Fibroblast of villous mesenchyme (primary cell): ENCODE measurements around the gene ABCG5. TPM values are rescaled to one million over a fixed set of nuclear protein-coding genes. Genes with fewer than 3 reads are reported as not detected.

ENCODE experiments used
- DNase-seq: peaks from one replicate; pipeline ENCODE4 v3.0.0-alpha.2; 2010; ENCODE audit warnings: low read depth
- H3K4me3 ChIP-seq: 2 replicates; pipeline ENCODE4 v1.5.1; 2011; ENCODE audit warnings: low read depth, mild to moderate bottlenecking, low read length
- total RNA-seq: library from RNA; depleted of rRNA; stranded (reverse); fragments of >200 nt; gene quantifications from 2 replicates; pipeline ENCODE4 v1.2.3, GENCODE V29; 2012
- TF ChIP-seq, protein P1 (sequence below): IDR thresholded peaks from 2 replicates; pipeline ENCODE4 v1.5.1; 2012; ENCODE audit warnings: low read depth, mild to moderate bottlenecking, low read length; ENCODE audit not compliant: insufficient read depth

Gene ABCG5
- total RNA-seq: not detected in 2 replicates

DNA sequence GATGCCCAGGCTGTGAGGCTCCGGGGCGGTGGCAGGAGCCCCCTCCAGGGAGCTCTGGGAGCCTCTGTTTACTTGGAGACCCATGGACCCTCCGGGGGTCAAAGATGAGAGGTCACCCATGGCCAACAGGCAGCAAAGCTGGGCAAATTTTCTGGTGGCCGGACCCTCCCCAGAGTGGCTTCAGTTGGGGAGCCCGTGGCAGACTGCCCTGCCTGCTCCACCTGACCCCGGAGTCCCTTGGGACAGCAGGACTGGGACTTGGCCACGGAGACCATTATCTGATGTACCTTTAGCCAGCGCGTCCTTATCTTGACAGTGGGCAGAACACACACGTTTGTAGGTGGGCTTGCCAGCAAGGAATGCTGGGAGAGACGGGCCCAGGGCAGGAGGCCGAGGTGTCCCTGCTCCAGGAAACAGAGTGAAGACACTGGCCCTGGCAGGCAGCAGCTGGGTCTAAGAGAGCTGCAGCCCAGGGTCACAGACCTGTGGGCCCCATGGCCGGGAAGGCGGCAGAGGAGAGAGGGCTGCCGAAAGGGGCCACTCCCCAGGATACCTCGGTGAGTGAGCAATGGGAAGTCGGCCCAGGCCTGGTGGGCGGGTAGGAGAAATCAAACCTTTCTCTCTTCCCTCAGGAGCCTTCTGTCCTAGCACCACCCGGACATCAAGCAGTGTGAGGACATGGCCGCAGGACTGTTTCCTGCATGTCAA is at the start of gene ABCG5, which contains the start of gene ABCG8:
Gene ABCG5 (minus strand): TSS at position 280 of the 708 bp plus-strand sequence. CDS start 160 bp downstream, at position 120.
Gene ABCG8 (plus strand): TSS at position 412 of the 708 bp plus-strand sequence. CDS start 83 bp downstream, at position 495.
- TF ChIP-seq, protein P1, sequence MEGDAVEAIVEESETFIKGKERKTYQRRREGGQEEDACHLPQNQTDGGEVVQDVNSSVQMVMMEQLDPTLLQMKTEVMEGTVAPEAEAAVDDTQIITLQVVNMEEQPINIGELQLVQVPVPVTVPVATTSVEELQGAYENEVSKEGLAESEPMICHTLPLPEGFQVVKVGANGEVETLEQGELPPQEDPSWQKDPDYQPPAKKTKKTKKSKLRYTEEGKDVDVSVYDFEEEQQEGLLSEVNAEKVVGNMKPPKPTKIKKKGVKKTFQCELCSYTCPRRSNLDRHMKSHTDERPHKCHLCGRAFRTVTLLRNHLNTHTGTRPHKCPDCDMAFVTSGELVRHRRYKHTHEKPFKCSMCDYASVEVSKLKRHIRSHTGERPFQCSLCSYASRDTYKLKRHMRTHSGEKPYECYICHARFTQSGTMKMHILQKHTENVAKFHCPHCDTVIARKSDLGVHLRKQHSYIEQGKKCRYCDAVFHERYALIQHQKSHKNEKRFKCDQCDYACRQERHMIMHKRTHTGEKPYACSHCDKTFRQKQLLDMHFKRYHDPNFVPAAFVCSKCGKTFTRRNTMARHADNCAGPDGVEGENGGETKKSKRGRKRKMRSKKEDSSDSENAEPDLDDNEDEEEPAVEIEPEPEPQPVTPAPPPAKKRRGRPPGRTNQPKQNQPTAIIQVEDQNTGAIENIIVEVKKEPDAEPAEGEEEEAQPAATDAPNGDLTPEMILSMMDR: no peak
- H3K4me3 ChIP-seq: no peak within 1 kb of the TSS
- no peak for DNase-seq

DNA sequence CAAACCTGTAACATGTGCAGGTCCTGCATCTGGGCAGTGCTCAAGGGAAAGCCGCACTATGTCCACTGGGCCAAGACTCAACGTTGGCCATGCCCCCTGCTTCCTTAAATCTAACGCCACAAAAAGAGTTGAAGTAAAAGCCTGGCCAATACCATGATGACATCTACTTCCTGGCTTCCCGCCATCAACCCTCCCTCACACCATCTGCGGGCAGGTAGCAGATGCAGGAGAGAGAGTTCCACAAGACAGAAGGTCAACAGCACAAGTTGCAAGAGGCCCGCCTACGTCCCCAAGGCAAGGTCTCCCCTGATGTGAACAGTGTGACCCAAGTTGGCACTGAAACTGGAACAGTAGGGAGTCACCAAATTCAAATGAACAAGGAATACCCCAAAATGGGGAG is 48.5 kb upstream of the ABCG5 start:
- TF ChIP-seq, protein P1: no peak
- H3K4me3 ChIP-seq: no peak overlapping the region

DNA sequence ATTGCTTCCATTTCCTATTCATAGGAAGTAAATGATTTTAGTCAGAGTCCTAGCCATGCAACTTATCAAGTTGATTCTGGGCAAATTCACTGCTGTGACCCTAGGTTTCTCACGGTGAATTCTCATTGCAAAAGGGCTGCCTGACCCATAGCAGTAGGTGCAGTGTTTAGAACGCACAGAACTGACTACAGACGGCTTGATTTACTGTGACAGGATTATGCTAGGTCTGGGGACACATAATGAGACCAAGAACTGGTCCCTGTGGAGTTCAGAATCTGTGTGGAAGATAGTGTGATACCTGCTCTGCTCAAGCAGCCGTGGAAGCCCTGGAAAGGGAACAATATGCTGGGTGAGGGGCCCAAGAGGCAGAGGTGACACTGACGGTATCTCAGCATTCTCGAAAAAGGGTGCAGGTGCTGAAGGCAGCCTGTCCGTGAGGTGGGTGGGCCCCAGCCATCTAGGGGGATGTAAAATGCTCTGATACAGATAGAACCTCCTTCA is 46.5 kb upstream of the ABCG5 start:
- TF ChIP-seq, protein P1: no peak
- no peak overlapping the region for H3K4me3 ChIP-seq
- no peak for DNase-seq

More for the DNA sequence above, 48.5 kb upstream of the ABCG5 start:
- no peak for DNase-seq

DNA sequence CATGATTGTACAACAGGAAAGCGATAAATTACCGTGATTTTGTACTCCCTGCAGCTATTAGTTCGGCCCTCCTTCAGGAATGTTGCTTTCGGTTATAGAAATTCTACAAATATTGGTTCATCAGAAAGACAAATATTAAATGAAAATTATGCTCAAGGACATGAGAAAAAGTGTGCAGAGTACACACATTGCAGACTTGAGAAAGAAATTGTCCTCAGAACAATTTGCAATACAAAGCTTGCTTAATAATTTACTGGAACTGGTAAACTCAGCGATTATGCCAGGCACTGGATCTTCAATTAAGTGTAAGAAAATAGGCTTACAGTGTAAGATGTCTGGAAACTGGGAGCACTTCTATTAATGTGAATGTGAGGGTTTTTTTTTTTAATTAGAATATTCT is 46.0 kb upstream of the ABCG5 start:
- no peak for DNase-seq
- H3K4me3 ChIP-seq: no peak overlapping the region
- TF ChIP-seq, protein P1: no peak

DNA sequence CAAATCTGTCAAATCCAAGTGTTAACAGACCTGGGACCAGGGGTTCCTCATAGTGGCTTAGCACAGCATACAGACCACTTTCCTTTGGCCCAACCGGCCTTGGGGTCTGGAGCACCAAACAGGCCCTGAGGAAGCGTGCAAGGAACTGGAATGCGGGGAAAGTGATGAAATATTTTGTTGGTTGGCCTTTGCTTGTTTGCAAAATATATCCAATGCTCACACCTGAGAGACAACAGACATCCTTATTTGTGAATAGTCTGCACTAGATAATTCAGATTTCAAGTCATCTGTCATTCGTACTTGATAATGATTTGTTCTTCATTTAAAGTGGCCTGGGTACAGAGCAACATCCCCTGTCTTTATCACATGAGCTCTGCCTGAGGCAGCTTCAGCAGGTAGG is 43.7 kb upstream of the ABCG5 start:
- TF ChIP-seq, protein P1: no peak
- H3K4me3 ChIP-seq: no peak overlapping the region
- DNase-seq: no peak

DNA sequence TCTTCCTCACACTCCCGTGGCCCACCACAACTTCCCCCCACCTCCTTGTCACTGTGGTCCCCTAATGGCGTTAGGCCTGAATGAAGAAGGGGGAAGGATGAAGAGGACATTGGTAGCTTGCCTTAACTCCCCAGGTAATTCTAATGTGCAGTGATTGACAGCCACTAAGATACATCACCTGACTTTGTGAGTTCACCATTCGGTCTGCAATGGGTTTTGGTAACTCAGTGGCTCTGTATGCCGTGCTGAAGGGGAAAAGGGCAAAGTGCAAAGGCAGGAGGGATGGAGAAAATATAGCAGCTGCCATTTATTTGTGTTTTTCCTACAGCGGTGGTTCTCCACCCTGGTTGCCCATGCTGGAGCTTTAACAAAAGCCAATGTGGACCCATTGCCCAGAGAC is 42.3 kb upstream of the ABCG5 start:
- TF ChIP-seq, protein P1: no peak
- no peak overlapping the region for H3K4me3 ChIP-seq
- DNase-seq: no peak
